Skeletal muscle cell (primary cell): ENCODE results near the gene RIT1.

Experiments used
- DNase-seq: peaks from one replicate; pipeline ENCODE4 v3.0.0-alpha.2; 2010; ENCODE audit warnings: low read depth
- H3K4me3 ChIP-seq: 2 replicates; pipeline ENCODE4 v1.5.1; 2011; ENCODE audit warnings: low read depth, mild to moderate bottlenecking, control low read depth, low read length, moderate library complexity

Gene RIT1

DNA sequence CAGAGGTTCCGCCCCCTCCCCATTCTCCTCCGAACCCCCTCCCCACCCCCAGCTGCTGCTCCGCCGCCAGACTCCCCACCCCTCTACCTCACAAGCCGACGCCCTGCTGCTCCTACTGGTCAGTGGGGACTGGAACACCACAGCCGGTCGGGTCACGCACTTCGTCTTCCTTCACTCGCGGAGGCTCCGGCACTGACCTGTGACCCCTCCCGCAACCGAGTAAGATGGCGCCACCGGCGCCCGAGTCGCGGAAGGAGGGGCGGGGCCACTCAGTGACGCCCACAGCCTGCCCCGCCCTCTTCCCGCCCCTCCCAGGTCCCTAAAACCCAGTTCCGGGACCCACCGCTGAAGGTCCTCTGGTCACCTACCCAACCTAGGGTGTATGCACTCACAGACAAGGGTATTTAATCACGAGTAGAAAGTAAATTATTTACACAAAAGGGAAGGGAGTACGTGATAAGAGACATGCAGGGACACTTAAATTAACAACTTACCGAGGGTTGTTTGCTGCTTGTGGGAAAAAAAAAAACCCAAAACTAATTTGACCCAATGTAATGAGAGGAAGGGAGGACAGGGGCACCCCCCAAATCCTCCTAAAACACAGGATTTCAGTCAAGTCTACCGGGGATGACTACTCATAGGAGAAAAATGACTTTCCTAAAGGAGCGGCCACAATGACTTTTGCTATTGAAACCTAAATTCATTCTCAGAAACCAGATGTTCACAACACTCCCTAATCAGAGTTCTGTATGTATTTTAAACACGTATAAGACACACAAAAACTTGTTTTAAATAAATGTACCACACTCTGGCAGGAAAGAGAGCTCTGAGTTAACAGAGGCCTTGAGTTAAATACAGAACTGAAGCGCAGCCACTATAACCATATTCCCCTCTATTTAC is at the start of gene RIT1:
TSS of gene RIT1 (minus strand) at position 194 of the 900 bp plus-strand sequence. CDS start 588 bp downstream, outside the sequence.
- DNase-seq, result no peak
- H3K4me3 ChIP-seq, result peak within 1 kb of the TSS; percentile 67

- no peak overlapping the region for H3K4me3 ChIP-seq
- DNase-seq, result no peak
Observed at GRCh38 chr1:155960081-155960745, 49.1 kb upstream of the RIT1 start.

DNA sequence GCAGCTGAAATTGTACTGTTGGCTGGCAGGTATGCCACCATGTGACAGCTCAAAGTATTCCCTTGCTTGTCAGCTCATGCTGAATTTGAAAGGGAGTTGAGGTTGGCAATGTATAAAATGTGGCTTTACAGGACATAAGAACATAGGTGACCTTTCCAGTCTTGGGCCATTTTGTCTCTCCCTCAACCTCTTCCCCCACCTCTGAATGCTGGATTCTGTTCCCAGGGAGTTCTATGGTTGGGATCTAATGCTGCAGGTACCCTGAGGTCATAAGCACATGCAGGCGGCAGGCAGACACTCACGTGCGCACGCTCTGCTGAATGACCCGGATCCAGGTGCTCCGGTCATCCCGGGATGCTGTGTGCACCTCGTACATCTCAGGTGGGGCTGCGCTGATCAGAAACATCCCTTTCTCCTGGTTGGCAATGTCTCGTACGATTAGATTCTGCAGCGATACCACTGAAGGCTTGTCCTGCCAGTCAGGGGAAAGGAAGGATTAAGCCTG is 46.3 kb upstream of the RIT1 start:
- H3K4me3 ChIP-seq, result no peak overlapping the region
- DNase-seq, result no peak

GRCh38 chr1:155954645-155955044 is 43.5 kb upstream of the RIT1 start:
- no peak overlapping the region for H3K4me3 ChIP-seq
- no peak for DNase-seq

- DNase-seq, result no peak
- no peak overlapping the region for H3K4me3 ChIP-seq
Observed at GRCh38 chr1:155952505-155952890, 41.3 kb upstream of the RIT1 start.

- no peak for DNase-seq
- no peak overlapping the region for H3K4me3 ChIP-seq
Observed at GRCh38 chr1:155951753-155952504, 40.8 kb upstream of the RIT1 start.

GRCh38 chr1:155950829-155951228 is 39.7 kb upstream of the RIT1 start:
- H3K4me3 ChIP-seq, result no peak overlapping the region
- no peak for DNase-seq

DNA sequence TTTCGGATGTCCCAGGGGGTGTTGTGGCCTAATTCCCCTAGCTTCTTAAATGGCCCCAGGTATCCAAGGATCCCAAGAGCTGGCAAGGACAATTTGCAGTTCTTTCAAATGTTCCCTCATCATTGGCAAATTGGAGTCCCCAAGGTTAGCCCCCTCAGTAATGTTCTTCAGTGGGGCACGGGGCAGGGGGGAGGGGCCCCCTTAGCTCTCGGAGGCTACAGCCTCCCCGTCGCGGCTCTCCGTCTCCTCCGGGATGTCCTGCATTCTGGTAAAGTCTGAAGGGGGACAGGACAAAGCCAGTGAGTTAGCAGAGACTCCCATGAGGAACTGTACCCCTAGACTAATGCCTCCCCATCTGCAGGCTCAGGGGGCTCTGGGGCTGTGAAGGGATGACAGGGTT is 36.6 kb upstream of the RIT1 start:
- no peak for DNase-seq
- H3K4me3 ChIP-seq, result no peak overlapping the region

DNA sequence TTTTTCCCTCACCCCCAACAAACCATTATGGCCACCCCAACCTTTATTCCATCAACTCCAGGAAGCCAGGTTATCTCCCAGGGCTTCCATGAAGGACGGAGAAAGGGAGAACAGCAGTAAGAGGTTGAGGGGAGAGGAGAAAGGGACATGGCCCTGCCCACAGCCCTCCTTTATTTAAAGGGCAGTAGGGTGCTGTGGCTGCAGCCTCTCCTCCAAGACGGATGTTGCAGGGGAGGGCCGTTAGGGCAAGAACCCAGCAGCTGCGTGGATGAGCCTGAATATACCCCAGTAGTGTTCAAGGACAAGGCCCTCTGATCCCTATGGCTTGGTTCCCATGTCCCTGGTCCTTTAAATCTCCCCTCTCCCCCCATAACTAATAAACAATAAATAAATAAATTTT is 36.1 kb upstream of the RIT1 start:
- no peak overlapping the region for H3K4me3 ChIP-seq
- DNase-seq, result no peak

GRCh38 chr1:155946633-155947219 is 35.6 kb upstream of the RIT1 start:
- no peak overlapping the region for H3K4me3 ChIP-seq
- no peak for DNase-seq

DNA sequence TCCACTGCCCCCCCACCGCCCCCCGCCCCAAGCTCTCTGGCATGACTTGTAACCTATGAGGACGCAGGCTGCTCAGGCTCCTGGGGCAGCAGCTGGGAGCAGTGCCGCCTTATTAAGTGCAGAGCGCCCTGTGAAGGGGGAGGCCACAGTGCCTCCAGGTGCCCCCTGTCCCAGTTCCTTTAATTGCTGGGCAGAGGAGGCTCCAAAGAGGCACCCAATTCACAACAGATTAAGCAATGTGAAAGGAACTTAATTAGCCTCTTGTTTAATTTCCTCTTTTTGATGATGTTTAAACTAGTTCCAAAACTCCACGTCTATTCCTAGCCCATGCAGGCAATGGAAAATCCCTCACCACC is 33.3 kb upstream of the RIT1 start:
- no peak for DNase-seq
- H3K4me3 ChIP-seq, result no peak overlapping the region

DNA sequence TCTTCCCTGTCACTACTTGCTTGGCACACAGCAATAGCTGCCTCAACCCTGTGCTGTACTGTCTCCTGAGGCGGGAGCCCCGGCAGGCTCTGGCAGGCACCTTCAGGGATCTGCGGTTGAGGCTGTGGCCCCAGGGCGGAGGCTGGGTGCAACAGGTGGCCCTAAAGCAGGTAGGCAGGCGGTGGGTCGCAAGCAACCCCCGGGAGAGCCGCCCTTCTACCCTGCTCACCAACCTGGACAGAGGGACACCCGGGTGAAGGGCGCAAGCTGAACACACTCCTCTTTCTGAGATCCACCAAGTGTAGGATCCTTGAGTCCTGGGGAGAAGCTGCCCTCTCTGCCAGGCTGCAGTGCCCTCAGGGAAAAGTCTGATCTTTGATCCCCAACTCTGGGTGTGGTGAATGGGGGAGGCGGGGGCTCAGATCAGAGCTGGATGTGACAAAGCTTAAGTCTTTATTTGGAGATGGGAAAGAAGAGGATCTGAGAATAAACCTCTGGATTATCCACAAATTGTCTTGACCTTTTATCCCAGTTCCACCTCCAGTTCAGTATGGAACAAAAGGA is 31.5 kb upstream of the RIT1 start:
- no peak for DNase-seq
- no peak overlapping the region for H3K4me3 ChIP-seq

- H3K4me3 ChIP-seq, result no peak overlapping the region
- no peak for DNase-seq
Observed at GRCh38 chr1:155941845-155942531, 30.8 kb upstream of the RIT1 start.

- DNase-seq, result no peak
Observed at GRCh38 chr1:155940993-155941844, 30.1 kb upstream of the RIT1 start, which contains the start of gene RXFP4. TSS of gene RXFP4 (plus strand) at chr1:155941638. CDS start at chr1:155941710, 72 bp downstream.

DNA sequence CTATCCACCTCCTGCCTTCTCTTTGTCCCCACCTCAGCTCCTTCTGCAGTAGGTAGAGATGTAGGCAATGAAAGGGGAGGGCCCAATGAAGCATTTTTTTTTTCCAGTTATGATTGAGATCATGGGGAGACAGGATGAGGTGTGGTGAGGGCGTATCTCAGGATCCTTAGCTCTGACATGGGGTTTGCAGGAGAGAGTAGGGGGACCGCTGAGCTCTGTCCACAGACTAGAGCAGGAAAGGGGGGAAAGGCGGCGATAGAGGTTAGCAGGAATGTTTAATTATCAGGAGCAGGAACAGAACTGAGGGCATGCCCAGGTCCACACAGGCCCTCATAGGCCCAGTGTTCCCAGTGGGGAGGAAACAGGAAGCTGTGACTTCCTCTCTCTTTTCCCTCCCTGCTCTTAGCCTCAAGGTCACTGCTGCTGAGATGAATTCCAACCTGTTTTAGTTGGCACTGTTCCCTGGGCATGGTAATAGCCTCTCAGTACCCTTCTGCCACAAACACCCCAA is 29.4 kb upstream of the RIT1 start:
- DNase-seq, result no peak
- no peak overlapping the region for H3K4me3 ChIP-seq

More at GRCh38 chr1:155940993-155941844, 30.1 kb upstream of the RIT1 start, which contains the start of gene RXFP4:
- H3K4me3 ChIP-seq, result no peak within 1 kb of the TSS

GRCh38 chr1:155938220-155938627 is 27.1 kb upstream of the RIT1 start:
- H3K4me3 ChIP-seq, result no peak overlapping the region
- DNase-seq, result peak; percentile 28

DNA sequence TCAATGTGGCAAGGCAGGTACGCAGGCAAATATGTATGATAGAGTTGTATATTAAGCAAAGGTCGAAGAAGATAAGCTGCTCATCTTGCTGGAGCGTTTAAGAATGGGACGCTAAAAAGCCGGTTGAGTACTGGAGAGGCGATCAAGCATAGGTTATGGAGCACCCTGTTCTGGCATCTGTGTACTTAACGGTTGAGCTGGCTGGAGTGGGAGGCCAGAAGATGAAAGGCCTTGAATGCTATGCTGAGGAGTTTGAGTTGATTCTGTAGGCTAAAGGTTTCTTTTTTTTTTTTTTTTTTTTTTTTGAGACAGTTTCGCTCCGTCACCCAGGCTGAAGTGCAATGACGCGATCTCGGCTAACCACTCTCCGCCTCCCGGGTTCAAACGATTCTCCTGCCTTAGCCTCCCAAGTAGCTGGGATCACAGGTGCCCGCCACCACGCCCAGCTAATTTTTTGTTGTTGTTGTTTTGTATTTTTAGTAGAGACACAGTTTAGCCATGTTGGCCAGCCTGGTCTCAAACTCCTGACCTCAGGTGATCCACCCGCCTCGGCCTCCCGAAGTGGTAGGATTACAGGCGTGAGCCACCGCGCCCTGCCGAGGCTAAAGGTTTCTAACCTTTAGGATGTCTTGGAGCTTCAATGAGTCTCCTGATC is 23.9 kb upstream of the RIT1 start:
- DNase-seq, result no peak
- H3K4me3 ChIP-seq, result peak overlapping the region; percentile 82
